Suprapubic skin (tissue), 4 donors: ENCODE results near the gene MAGI1. TPM values are rescaled to one million over a fixed set of nuclear protein-coding genes. Genes with fewer than 3 reads are reported as not detected.

Experiments
- DNase-seq, 2 donors: peaks; one replicate each; pipeline ENCODE4 v3.0.0-alpha.2; 2019; ENCODE audit warnings: low spot score in 2 of 2
- H3K27ac ChIP-seq: fragments of 200-600 bp; sonication (generic); one replicate; pipeline ENCODE4 v1.5.1; 2019
- H3K27me3 ChIP-seq: fragments of 200-600 bp; sonication (generic); one replicate; pipeline ENCODE4 v1.5.1; 2019
- H3K36me3 ChIP-seq: fragments of 200-600 bp; sonication (generic); one replicate; pipeline ENCODE4 v1.5.1; 2019
- H3K4me1 ChIP-seq: fragments of 200-600 bp; sonication (generic); one replicate; pipeline ENCODE4 v1.5.1; 2019
- H3K4me3 ChIP-seq: fragments of 200-600 bp; sonication (generic); one replicate; pipeline ENCODE4 v1.5.1; 2019; ENCODE audit warnings: mild to moderate bottlenecking
- H3K9me3 ChIP-seq: fragments of 200-600 bp; sonication (generic); one replicate; pipeline ENCODE4 v1.5.1; 2019
- EP300 ChIP-seq: sonication (generic); formaldehyde crosslinking; IDR thresholded peaks from one replicate; pipeline ENCODE4 v1.6.1; 2017; ENCODE audit warnings: antibody characterized with exemption
- POLR2A ChIP-seq, 2 donors: fragments of 450-650 bp; IDR thresholded peaks; one replicate each; pipeline ENCODE4 v1.6.1; 2017; ENCODE audit warnings: antibody characterized with exemption in 2 of 2, mild to moderate bottlenecking in 2 of 2, moderate library complexity in 2 of 2
- POLR2AphosphoS5 ChIP-seq, 3 donors: sonication (generic); formaldehyde crosslinking; IDR thresholded peaks; one replicate each; pipeline ENCODE4 v1.6.1; 2017; ENCODE audit warnings: antibody characterized with exemption in 3 of 3
- WGBS: methylation state at CpG from one replicate; pipeline ENCODE4 v1.1.5; 2018; 5-methylcytosine and 5-hydroxymethylcytosine counted together
- total RNA-seq, 4 donors: library from RNA; depleted of rRNA; stranded (reverse); fragments of >200 nt; gene quantifications; one replicate each; pipeline ENCODE4 v1.1.0, GENCODE V29; 2016
- TF ChIP-seq, protein P1 (sequence below), 2 donors: fragments of 200-600 bp in 1 of 2; fragments of 450-650 bp in 1 of 2; sonication (generic) in 1 of 2; IDR thresholded peaks; one replicate each; pipeline ENCODE4 v1.5.1; 2016 to 2019; ENCODE audit warnings: antibody characterized with exemption in 2 of 2, mild to moderate bottlenecking in 1 of 2, moderate library complexity in 1 of 2

Gene MAGI1
- total RNA-seq, 4 donors from 2014 or later, result 37.9 to 71.5 (median 48.6) TPM

GRCh38 chr3:65831733-65832425 is 206.8 kb downstream of the MAGI1 start:
- H3K9me3 ChIP-seq, result no peaks in the 10 kb centered on the region
- no peak for DNase-seq
- 55% methylated on average over 3 of the region's 3 CpGs for WGBS
- H3K36me3 ChIP-seq, result no peaks in the 10 kb centered on the region
- TF ChIP-seq POLR2AphosphoS5 (IDR thresholded peaks at IDR 0.05) (no peak), EP300 (no peak), POLR2A (IDR thresholded peaks at IDR 0.05) (no peak)
- TF ChIP-seq, protein P1, sequence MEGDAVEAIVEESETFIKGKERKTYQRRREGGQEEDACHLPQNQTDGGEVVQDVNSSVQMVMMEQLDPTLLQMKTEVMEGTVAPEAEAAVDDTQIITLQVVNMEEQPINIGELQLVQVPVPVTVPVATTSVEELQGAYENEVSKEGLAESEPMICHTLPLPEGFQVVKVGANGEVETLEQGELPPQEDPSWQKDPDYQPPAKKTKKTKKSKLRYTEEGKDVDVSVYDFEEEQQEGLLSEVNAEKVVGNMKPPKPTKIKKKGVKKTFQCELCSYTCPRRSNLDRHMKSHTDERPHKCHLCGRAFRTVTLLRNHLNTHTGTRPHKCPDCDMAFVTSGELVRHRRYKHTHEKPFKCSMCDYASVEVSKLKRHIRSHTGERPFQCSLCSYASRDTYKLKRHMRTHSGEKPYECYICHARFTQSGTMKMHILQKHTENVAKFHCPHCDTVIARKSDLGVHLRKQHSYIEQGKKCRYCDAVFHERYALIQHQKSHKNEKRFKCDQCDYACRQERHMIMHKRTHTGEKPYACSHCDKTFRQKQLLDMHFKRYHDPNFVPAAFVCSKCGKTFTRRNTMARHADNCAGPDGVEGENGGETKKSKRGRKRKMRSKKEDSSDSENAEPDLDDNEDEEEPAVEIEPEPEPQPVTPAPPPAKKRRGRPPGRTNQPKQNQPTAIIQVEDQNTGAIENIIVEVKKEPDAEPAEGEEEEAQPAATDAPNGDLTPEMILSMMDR (IDR thresholded peaks at IDR 0.05), result no peak
- peaks cover 19% of the 10 kb centered on the region for H3K4me1 ChIP-seq
- H3K4me3 ChIP-seq, result no peak overlapping the region
- no peaks in the 10 kb centered on the region for H3K27me3 ChIP-seq
- H3K27ac ChIP-seq, result no peak overlapping the region

- Histone ChIP-seq H3K27me3 (no peaks in the 10 kb centered on the region), H3K36me3 (no peaks in the 10 kb centered on the region), H3K27ac (no peak overlapping the region), H3K4me1 (peaks cover 19% of the 10 kb centered on the region), H3K9me3 (no peaks in the 10 kb centered on the region), H3K4me3 (no peak overlapping the region)
- WGBS, result 74% methylated on average over 6 of the region's 6 CpGs
- no peak for DNase-seq
- no peak for TF ChIP-seq EP300
These were observed 207.6 kb downstream of the MAGI1 start for GRCh38 chr3:65830948-65831732.

DNA sequence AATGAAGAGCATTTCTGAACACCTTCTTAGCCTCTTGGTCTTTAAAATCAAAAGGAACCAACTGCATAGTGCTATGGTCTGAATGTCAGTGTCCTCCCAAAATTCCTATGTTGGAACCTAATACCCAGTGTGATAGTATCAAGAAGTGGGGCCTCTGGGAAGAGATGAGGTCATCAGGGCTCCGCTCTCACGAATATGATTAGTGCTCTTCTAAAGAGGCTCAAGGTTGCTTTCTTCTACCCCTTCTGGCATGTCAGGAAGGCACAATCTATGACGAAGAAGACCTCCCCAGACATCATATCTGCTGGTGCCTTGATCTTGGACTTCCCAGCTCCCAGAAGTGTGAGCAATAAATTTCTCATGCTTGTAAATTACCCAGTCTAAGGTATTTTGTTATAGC is 209.5 kb downstream of the MAGI1 start:
- H3K4me1 ChIP-seq, result peaks cover 16% of the 10 kb centered on the region
- no peak for DNase-seq
- no peaks in the 10 kb centered on the region for H3K9me3 ChIP-seq
- no peaks in the 10 kb centered on the region for H3K36me3 ChIP-seq
- H3K27me3 ChIP-seq, result no peaks in the 10 kb centered on the region
- H3K4me3 ChIP-seq, result no peak overlapping the region
- no peak overlapping the region for H3K27ac ChIP-seq
- TF ChIP-seq POLR2A (IDR thresholded peaks at IDR 0.05), result no peak
- no peak for TF ChIP-seq EP300
- 86% methylated on average over 3 of the region's 3 CpGs for WGBS

DNA sequence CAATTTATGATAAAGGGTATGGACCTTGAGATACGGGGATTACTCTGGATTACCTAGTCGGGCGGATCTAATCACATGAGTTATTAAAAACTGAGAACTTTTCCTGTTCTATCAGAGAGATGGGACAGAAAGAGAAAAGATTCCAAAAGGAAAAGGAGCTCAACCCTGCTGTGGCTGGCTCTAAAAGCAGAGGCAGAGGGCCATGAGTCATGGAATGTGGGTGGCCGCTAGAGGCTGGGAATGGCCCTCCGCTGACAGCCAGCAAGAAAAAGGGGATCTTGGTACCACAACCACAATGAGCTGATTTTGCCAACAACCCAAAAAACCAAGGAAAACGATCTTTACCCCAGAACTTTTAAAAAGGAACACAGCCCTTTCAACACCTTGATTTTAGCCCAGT is 210.0 kb downstream of the MAGI1 start:
- H3K4me1 ChIP-seq, result peaks cover 11% of the 10 kb centered on the region
- no peak overlapping the region for H3K27ac ChIP-seq
- no peak for DNase-seq
- no peak overlapping the region for H3K4me3 ChIP-seq
- TF ChIP-seq POLR2AphosphoS5 (IDR thresholded peaks at IDR 0.05) (no peak), EP300 (no peak), POLR2A (IDR thresholded peaks at IDR 0.05) (no peak)
- TF ChIP-seq, protein P1 (IDR thresholded peaks at IDR 0.05), result no peak
- no peaks in the 10 kb centered on the region for H3K9me3 ChIP-seq
- H3K36me3 ChIP-seq, result no peaks in the 10 kb centered on the region
- no peaks in the 10 kb centered on the region for H3K27me3 ChIP-seq
- 76% methylated on average over 6 of the region's 6 CpGs for WGBS

GRCh38 chr3:65827076-65827475 is 211.6 kb downstream of the MAGI1 start:
- no peaks in the 10 kb centered on the region for H3K36me3 ChIP-seq
- H3K27me3 ChIP-seq, result no peaks in the 10 kb centered on the region
- no peak overlapping the region for H3K27ac ChIP-seq
- peaks cover 8% of the 10 kb centered on the region for H3K4me1 ChIP-seq
- H3K4me3 ChIP-seq, result no peak overlapping the region
- WGBS, result 77% methylated on average over 2 of the region's 2 CpGs
- TF ChIP-seq, protein P1 (IDR thresholded peaks at IDR 0.05), result no peak
- TF ChIP-seq EP300 (no peak), POLR2A (IDR thresholded peaks at IDR 0.05) (no peak), POLR2AphosphoS5 (IDR thresholded peaks at IDR 0.05) (no peak)
- no peaks in the 10 kb centered on the region for H3K9me3 ChIP-seq
- DNase-seq, result no peak

DNA sequence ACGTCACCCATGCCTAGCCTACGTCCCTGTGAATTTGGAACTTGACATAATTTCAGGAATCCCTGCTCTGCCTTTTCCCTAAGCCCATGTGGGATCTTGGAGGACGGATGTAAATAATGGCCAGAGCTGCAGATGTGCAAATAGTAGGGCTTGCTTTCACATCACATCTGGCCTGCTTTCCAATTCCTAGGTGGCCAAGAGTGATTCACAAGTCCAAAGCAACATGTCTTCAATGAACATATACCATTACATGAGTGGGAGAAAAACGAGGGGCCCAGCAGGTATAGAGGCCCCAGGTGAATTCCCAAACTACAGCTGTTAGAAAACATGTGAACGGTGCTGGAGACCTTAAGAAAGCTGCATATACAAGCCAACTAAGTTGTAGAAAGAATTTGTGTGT is 214.6 kb downstream of the MAGI1 start:
- no peak overlapping the region for H3K4me3 ChIP-seq
- no peaks in the 10 kb centered on the region for H3K9me3 ChIP-seq
- TF ChIP-seq POLR2AphosphoS5 (IDR thresholded peaks at IDR 0.05), result no peak
- TF ChIP-seq, protein P1 (IDR thresholded peaks at IDR 0.05), result no peak
- TF ChIP-seq POLR2A (IDR thresholded peaks at IDR 0.05), result no peak
- no peak for TF ChIP-seq EP300
- no peaks in the 10 kb centered on the region for H3K4me1 ChIP-seq
- no peak overlapping the region for H3K27ac ChIP-seq
- 71% methylated on average over 5 of the region's 5 CpGs for WGBS
- no peak for DNase-seq
- H3K27me3 ChIP-seq, result no peaks in the 10 kb centered on the region
- H3K36me3 ChIP-seq, result no peaks in the 10 kb centered on the region
